A549 (cell line): ENCODE data around the gene UBA52.

Source experiments
- CBX8 ChIP-seq: fragments of 200-600 bp; sonication (generic); IDR thresholded peaks from 2 replicates; pipeline ENCODE4 v1.6.1; 2016
- CEBPB ChIP-seq, 2 experiments: fragments of >200 bp in 1 of 2; sonication (Bioruptor Twin) in 1 of 2; formaldehyde crosslinking in 1 of 2; IDR thresholded peaks; 2 replicates each; pipeline ENCODE4 v1.6.1; 2012 to 2016
- EHF ChIP-seq: fragments of 250-450 bp; sonication (Bioruptor Pico); IDR thresholded peaks from 2 replicates; pipeline ENCODE4 v1.5.0; 2020; ENCODE audit warnings: mild to moderate bottlenecking
- EP300 ChIP-seq, 2 experiments: fragments of >200 bp; sonication (Bioruptor Twin); formaldehyde crosslinking; IDR thresholded peaks; 2 replicates in 1 of 2; 3 replicates in 1 of 2; pipeline ENCODE4 v1.6.1; 2016 to 2017
- FOSL2 ChIP-seq, 2 experiments: fragments of 450-650 bp in 1 of 2; fragments of >200 bp in 1 of 2; sonication (Bioruptor Twin) in 1 of 2; formaldehyde crosslinking; IDR thresholded peaks; 2 replicates each; pipeline versions ENCODE4 v1.5.0 to v1.6.1; 2016 to 2020; ENCODE audit warnings: mild to moderate bottlenecking in 1 of 2, moderate library complexity in 1 of 2
- JUN ChIP-seq, 2 experiments: fragments of >200 bp; sonication (Bioruptor Twin); formaldehyde crosslinking; IDR thresholded peaks; 2 replicates in 1 of 2; 3 replicates in 1 of 2; pipeline ENCODE4 v1.6.1; 2016 to 2017
- KDM5A ChIP-seq: fragments of 200-600 bp; sonication (generic); IDR thresholded peaks from 2 replicates; pipeline ENCODE4 v1.6.1; 2016; ENCODE audit warnings: antibody characterized with exemption, mild to moderate bottlenecking
- MAFK ChIP-seq: fragments of 450-650 bp; IDR thresholded peaks from 2 replicates; pipeline ENCODE4 v1.6.1; 2014; ENCODE audit not compliant: partially characterized antibody
- MYC ChIP-seq: IDR thresholded peaks from 2 replicates; pipeline ENCODE4 v1.6.1; 2012; ENCODE audit warnings: mild to moderate bottlenecking, inconsistent platforms, low read length, improper control_type of control experiment, borderline replicate concordance
- POLR2A ChIP-seq: IDR thresholded peaks from 2 replicates; pipeline ENCODE4 v1.6.1; 2012; ENCODE audit warnings: mild to moderate bottlenecking, low read length
- ZFP36 ChIP-seq: fragments of 450-650 bp; IDR thresholded peaks from 2 replicates; pipeline ENCODE4 v1.6.1; 2014; ENCODE audit warnings: borderline replicate concordance; ENCODE audit not compliant: partially characterized antibody
- TF ChIP-seq, protein P1 (sequence below): fragments of >200 bp; sonication (Bioruptor Twin); formaldehyde crosslinking; IDR thresholded peaks from 3 replicates; pipeline ENCODE4 v1.5.1; 2016
- TF ChIP-seq, protein P2 (sequence below): IDR thresholded peaks from 2 replicates; pipeline ENCODE4 v1.6.1; 2012
- TF ChIP-seq, protein P3 (sequence below): fragments of 450-650 bp; IDR thresholded peaks from 2 replicates; pipeline ENCODE4 v1.6.1; 2014; ENCODE audit warnings: antibody characterized with exemption

DNA sequence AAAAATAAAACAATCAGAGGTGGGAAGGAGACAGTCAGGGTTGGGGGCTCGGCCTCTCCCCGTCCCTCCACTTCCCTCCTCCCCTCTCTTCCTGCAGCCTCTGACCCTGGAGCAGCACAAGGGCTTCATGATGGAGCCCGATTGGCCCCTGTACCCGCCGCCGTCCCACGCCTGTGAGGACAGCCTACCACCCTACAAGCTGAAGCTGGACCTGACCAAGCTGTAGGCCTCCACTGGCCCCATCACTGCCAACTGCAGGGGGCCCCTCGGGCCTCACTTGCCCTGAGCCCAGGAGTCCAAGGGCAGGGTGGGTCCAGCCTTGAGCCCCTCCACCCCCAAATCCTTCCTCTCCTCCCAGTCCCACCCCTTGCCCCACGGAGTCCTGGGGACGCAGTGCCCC lies 48.7 kb downstream of the UBA52 start:
- TF ChIP-seq JUN (IDR thresholded peaks at IDR 0.05) (no peak), POLR2A (no peak), KDM5A (no peak), MYC (no peak), FOSL2 (IDR thresholded peaks at IDR 0.05) (no peak), FOSL2 (CRISPR knock-in tag; IDR thresholded peaks at IDR 0.05) (no peak), CBX8 (no peak), EP300 (IDR thresholded peaks at IDR 0.05) (no peak), EHF (CRISPR knock-in tag) (no peak), MAFK (no peak), CEBPB (IDR thresholded peaks at IDR 0.05) (no peak), ZFP36 (no peak)
- TF ChIP-seq, protein P1, sequence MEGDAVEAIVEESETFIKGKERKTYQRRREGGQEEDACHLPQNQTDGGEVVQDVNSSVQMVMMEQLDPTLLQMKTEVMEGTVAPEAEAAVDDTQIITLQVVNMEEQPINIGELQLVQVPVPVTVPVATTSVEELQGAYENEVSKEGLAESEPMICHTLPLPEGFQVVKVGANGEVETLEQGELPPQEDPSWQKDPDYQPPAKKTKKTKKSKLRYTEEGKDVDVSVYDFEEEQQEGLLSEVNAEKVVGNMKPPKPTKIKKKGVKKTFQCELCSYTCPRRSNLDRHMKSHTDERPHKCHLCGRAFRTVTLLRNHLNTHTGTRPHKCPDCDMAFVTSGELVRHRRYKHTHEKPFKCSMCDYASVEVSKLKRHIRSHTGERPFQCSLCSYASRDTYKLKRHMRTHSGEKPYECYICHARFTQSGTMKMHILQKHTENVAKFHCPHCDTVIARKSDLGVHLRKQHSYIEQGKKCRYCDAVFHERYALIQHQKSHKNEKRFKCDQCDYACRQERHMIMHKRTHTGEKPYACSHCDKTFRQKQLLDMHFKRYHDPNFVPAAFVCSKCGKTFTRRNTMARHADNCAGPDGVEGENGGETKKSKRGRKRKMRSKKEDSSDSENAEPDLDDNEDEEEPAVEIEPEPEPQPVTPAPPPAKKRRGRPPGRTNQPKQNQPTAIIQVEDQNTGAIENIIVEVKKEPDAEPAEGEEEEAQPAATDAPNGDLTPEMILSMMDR = no peak
- TF ChIP-seq, protein P2, sequence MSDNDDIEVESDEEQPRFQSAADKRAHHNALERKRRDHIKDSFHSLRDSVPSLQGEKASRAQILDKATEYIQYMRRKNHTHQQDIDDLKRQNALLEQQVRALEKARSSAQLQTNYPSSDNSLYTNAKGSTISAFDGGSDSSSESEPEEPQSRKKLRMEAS = no peak
- TF ChIP-seq, protein P3, sequence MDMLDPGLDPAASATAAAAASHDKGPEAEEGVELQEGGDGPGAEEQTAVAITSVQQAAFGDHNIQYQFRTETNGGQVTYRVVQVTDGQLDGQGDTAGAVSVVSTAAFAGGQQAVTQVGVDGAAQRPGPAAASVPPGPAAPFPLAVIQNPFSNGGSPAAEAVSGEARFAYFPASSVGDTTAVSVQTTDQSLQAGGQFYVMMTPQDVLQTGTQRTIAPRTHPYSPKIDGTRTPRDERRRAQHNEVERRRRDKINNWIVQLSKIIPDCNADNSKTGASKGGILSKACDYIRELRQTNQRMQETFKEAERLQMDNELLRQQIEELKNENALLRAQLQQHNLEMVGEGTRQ = no peak
